GM12878 (cell line): ENCODE data around the gene UTS2R. TPM values are rescaled to one million over a fixed set of nuclear protein-coding genes. Genes with fewer than 3 reads are reported as not detected.

ENCODE experiments used
- CREM ChIP-seq: IDR thresholded peaks from 2 replicates; pipeline ENCODE4 v1.6.1; 2014; ENCODE audit warnings: antibody characterized with exemption, low read depth
- ESRRA ChIP-seq: IDR thresholded peaks from 2 replicates; pipeline ENCODE4 v1.6.1; 2012; ENCODE audit warnings: mild to moderate bottlenecking, low read length, improper control_type of control experiment
- MTA3 ChIP-seq: IDR thresholded peaks from 2 replicates; pipeline ENCODE4 v1.6.1; 2012; ENCODE audit warnings: low read length, inconsistent platforms, borderline replicate concordance
- NBN ChIP-seq: fragments of 450-650 bp; IDR thresholded peaks from 2 replicates; pipeline ENCODE4 v1.6.1; 2016
- NFYB ChIP-seq: IDR thresholded peaks from 2 replicates; pipeline ENCODE4 v1.6.1; 2011; ENCODE audit warnings: low read depth, mild to moderate bottlenecking, low read length, improper control_type of control experiment, moderate library complexity; ENCODE audit not compliant: insufficient read depth
- PML ChIP-seq: IDR thresholded peaks from 2 replicates; pipeline ENCODE4 v1.6.1; 2012; ENCODE audit warnings: low read length, inconsistent platforms
- RFX5 ChIP-seq: IDR thresholded peaks from 2 replicates; pipeline ENCODE4 v1.6.1; 2011; ENCODE audit warnings: low read depth, low read length, improper control_type of control experiment
- SIX5 ChIP-seq: IDR thresholded peaks from 2 replicates; pipeline ENCODE4 v1.6.1; 2011; ENCODE audit warnings: mild to moderate bottlenecking, low read depth, low read length, moderate library complexity; ENCODE audit not compliant: severe bottlenecking
- TCF12 ChIP-seq: IDR thresholded peaks from 2 replicates; pipeline ENCODE4 v1.6.1; 2011; ENCODE audit warnings: low read depth, mild to moderate bottlenecking, low read length
- ZNF207 ChIP-seq: fragments of 450-650 bp; IDR thresholded peaks from 2 replicates; pipeline ENCODE4 v1.6.1; 2014; ENCODE audit warnings: antibody characterized with exemption, mild to moderate bottlenecking, borderline replicate concordance
- polyA plus RNA-seq, 11 experiments: library from polyadenylated mRNA; depleted of rRNA in 4 of 11; unstranded in 6 of 11; stranded (reverse) in 5 of 11; fragments of >200 nt; fragmentation: Nextera tagmentation in 4 of 11; fragmentation: Illumina TruSeq in 1 of 11; extraction: Ambion mirVana in 4 of 11; extraction: Trizol in 1 of 11; gene quantifications; 1 replicate in 1 of 11; 2 replicates in 10 of 11; pipeline versions ENCODE4 v1.2.1 to v1.2.3, GENCODE V29; 2011 to 2016; ENCODE audit warnings: inconsistent platforms in 2 of 11, missing spikeins in 2 of 11, low read depth in 1 of 11
- total RNA-seq, 4 experiments: library from RNA; depleted of rRNA in 3 of 4; stranded (reverse); fragments of >200 nt in 3 of 4; fragmentation: Illumina TruSeq in 1 of 4; extraction: Trizol in 1 of 4; gene quantifications; 2 replicates each; pipeline versions ENCODE4 v1.2.1 to v1.2.3, GENCODE V29; 2013 to 2021
- TF ChIP-seq, protein P1 (sequence below): fragments of 450-650 bp; IDR thresholded peaks from 2 replicates; pipeline ENCODE4 v1.6.1; 2017; ENCODE audit warnings: low read depth, mild to moderate bottlenecking, moderate library complexity
- TF ChIP-seq, protein P2 (sequence below): fragments of 150-350 bp; IDR thresholded peaks from 2 replicates; pipeline ENCODE4 v1.6.1; 2016; ENCODE audit warnings: low read depth, low read length
- TF ChIP-seq, protein P3 (sequence below): fragments of 450-650 bp; conservative IDR thresholded peaks from 2 replicates; pipeline ENCODE4 v1.6.1; 2017; ENCODE audit warnings: mild to moderate bottlenecking, moderate library complexity

UTS2R gene
- total and polyA plus RNA-seq, 10 of the 15 experiments (the other 5 are each of a cell fraction or from before 2014, with no cell fraction given): 0.04 to 0.36 (median 0.11) TPM; not detected in 6

DNA sequence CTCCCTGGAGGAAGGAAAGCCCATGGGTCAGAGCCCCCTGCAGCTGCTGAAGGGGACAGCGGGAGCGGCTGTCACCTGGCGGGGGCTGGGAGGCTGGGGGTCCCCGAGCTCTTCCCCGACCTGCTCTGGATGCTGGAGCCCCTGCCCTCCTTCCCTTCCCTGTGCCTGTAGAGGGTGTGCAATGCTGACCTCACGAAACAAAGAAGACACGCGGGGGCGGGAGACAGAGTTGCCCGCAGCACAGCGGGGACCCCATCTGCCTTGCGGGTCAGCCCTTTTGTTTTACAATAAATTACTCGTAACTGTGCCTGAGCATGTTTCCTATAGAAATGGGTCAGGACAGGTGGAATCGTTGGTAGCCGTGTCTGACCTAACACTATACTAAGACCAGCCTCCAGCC lies 44.3 kb upstream of the UTS2R start (continued):
- TF ChIP-seq ZNF207: no peak
- no peak for TF ChIP-seq MTA3
- no peak for TF ChIP-seq ESRRA
- no peak for TF ChIP-seq CREM
- TF ChIP-seq, protein P1, sequence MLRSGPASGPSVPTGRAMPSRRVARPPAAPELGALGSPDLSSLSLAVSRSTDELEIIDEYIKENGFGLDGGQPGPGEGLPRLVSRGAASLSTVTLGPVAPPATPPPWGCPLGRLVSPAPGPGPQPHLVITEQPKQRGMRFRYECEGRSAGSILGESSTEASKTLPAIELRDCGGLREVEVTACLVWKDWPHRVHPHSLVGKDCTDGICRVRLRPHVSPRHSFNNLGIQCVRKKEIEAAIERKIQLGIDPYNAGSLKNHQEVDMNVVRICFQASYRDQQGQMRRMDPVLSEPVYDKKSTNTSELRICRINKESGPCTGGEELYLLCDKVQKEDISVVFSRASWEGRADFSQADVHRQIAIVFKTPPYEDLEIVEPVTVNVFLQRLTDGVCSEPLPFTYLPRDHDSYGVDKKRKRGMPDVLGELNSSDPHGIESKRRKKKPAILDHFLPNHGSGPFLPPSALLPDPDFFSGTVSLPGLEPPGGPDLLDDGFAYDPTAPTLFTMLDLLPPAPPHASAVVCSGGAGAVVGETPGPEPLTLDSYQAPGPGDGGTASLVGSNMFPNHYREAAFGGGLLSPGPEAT: no peak
- no peak for TF ChIP-seq NBN
- TF ChIP-seq, protein P2, sequence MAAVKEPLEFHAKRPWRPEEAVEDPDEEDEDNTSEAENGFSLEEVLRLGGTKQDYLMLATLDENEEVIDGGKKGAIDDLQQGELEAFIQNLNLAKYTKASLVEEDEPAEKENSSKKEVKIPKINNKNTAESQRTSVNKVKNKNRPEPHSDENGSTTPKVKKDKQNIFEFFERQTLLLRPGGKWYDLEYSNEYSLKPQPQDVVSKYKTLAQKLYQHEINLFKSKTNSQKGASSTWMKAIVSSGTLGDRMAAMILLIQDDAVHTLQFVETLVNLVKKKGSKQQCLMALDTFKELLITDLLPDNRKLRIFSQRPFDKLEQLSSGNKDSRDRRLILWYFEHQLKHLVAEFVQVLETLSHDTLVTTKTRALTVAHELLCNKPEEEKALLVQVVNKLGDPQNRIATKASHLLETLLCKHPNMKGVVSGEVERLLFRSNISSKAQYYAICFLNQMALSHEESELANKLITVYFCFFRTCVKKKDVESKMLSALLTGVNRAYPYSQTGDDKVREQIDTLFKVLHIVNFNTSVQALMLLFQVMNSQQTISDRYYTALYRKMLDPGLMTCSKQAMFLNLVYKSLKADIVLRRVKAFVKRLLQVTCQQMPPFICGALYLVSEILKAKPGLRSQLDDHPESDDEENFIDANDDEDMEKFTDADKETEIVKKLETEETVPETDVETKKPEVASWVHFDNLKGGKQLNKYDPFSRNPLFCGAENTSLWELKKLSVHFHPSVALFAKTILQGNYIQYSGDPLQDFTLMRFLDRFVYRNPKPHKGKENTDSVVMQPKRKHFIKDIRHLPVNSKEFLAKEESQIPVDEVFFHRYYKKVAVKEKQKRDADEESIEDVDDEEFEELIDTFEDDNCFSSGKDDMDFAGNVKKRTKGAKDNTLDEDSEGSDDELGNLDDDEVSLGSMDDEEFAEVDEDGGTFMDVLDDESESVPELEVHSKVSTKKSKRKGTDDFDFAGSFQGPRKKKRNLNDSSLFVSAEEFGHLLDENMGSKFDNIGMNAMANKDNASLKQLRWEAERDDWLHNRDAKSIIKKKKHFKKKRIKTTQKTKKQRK: no peak
- TF ChIP-seq RFX5: no peak
- TF ChIP-seq, protein P3, sequence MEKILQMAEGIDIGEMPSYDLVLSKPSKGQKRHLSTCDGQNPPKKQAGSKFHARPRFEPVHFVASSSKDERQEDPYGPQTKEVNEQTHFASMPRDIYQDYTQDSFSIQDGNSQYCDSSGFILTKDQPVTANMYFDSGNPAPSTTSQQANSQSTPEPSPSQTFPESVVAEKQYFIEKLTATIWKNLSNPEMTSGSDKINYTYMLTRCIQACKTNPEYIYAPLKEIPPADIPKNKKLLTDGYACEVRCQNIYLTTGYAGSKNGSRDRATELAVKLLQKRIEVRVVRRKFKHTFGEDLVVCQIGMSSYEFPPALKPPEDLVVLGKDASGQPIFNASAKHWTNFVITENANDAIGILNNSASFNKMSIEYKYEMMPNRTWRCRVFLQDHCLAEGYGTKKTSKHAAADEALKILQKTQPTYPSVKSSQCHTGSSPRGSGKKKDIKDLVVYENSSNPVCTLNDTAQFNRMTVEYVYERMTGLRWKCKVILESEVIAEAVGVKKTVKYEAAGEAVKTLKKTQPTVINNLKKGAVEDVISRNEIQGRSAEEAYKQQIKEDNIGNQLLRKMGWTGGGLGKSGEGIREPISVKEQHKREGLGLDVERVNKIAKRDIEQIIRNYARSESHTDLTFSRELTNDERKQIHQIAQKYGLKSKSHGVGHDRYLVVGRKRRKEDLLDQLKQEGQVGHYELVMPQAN: no peak
- TF ChIP-seq PML: no peak
- no peak for TF ChIP-seq TCF12
- no peak for TF ChIP-seq SIX5
- TF ChIP-seq NFYB: no peak
